ENCODE data around the gene STK16. TPM values are rescaled to one million over a fixed set of nuclear protein-coding genes. Genes with fewer than 3 reads are reported as not detected.
A peak's percentile ranks its signal among the peaks of the same experiment; 100 is the strongest.

The STK16 gene
- total and polyA plus RNA-seq, 4 donors: 5.8 to 44.3 (median 23.7) TPM

DNA sequence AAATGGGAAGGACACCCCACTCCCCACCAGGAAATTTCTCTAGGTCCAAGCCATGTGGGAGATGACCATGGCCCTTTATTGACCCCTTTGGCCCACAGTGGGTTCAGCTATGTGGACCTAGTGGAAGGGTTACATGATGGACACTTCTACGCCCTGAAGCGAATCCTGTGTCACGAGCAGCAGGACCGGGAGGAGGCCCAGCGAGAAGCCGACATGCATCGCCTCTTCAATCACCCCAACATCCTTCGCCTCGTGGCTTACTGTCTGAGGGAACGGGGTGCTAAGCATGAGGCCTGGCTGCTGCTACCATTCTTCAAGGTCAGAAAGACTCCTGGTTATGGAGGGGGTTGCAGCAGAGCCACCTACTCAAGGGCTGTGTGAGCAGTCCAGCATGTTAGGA, 1.3 kb downstream of the STK16 start:
- no peak for DNase-seq (ENCODE audit: low spot score)
- H3K4me3 ChIP-seq (ENCODE audit: low read depth in 1 of 3, low read length in 3 of 3): no peak overlapping the region
- peaks cover 0 to 3% (median 0%) of the 10 kb centered on the region in 4 donors for H3K36me3 ChIP-seq (ENCODE audit: control insufficient read depth in 4 of 4, insufficient read depth in 3 of 4, low read depth in 1 of 4, low read length in 3 of 4)
- TF ChIP-seq NR2F2 (IDR thresholded peaks at IDR 0.05) (no peak), TAF1 (conservative IDR thresholded peaks at IDR 0.05) (no peak), FOXA1 (IDR thresholded peaks at IDR 0.05) (no peak), HNF4A (conservative IDR thresholded peaks at IDR 0.05) (no peak), RAD21 (IDR thresholded peaks at IDR 0.05) (no peak), SP1 (IDR thresholded peaks at IDR 0.05) (no peak), RXRA (IDR thresholded peaks at IDR 0.05) (no peak), HNF4G (IDR thresholded peaks at IDR 0.05) (no peak), FOXA2 (IDR thresholded peaks at IDR 0.05) (no peak), YY1 (IDR thresholded peaks at IDR 0.05) (no peak), EGR1 (IDR thresholded peaks at IDR 0.05; ENCODE audit: low read depth in 2 of 2) (no peak), GABPA (IDR thresholded peaks at IDR 0.05 in 1 of 2, conservative IDR thresholded peaks at IDR 0.05 in 1 of 2) (no peak)
- TF ChIP-seq, protein P1, sequence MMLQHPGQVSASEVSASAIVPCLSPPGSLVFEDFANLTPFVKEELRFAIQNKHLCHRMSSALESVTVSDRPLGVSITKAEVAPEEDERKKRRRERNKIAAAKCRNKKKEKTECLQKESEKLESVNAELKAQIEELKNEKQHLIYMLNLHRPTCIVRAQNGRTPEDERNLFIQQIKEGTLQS (IDR thresholded peaks at IDR 0.05): no peak
- TF ChIP-seq, protein P2, sequence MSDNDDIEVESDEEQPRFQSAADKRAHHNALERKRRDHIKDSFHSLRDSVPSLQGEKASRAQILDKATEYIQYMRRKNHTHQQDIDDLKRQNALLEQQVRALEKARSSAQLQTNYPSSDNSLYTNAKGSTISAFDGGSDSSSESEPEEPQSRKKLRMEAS (IDR thresholded peaks at IDR 0.05): no peak
- TF ChIP-seq, protein P3, sequence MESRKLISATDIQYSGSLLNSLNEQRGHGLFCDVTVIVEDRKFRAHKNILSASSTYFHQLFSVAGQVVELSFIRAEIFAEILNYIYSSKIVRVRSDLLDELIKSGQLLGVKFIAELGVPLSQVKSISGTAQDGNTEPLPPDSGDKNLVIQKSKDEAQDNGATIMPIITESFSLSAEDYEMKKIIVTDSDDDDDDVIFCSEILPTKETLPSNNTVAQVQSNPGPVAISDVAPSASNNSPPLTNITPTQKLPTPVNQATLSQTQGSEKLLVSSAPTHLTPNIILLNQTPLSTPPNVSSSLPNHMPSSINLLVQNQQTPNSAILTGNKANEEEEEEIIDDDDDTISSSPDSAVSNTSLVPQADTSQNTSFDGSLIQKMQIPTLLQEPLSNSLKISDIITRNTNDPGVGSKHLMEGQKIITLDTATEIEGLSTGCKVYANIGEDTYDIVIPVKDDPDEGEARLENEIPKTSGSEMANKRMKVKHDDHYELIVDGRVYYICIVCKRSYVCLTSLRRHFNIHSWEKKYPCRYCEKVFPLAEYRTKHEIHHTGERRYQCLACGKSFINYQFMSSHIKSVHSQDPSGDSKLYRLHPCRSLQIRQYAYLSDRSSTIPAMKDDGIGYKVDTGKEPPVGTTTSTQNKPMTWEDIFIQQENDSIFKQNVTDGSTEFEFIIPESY (IDR thresholded peaks at IDR 0.05): no peak
- TF ChIP-seq, protein P4, sequence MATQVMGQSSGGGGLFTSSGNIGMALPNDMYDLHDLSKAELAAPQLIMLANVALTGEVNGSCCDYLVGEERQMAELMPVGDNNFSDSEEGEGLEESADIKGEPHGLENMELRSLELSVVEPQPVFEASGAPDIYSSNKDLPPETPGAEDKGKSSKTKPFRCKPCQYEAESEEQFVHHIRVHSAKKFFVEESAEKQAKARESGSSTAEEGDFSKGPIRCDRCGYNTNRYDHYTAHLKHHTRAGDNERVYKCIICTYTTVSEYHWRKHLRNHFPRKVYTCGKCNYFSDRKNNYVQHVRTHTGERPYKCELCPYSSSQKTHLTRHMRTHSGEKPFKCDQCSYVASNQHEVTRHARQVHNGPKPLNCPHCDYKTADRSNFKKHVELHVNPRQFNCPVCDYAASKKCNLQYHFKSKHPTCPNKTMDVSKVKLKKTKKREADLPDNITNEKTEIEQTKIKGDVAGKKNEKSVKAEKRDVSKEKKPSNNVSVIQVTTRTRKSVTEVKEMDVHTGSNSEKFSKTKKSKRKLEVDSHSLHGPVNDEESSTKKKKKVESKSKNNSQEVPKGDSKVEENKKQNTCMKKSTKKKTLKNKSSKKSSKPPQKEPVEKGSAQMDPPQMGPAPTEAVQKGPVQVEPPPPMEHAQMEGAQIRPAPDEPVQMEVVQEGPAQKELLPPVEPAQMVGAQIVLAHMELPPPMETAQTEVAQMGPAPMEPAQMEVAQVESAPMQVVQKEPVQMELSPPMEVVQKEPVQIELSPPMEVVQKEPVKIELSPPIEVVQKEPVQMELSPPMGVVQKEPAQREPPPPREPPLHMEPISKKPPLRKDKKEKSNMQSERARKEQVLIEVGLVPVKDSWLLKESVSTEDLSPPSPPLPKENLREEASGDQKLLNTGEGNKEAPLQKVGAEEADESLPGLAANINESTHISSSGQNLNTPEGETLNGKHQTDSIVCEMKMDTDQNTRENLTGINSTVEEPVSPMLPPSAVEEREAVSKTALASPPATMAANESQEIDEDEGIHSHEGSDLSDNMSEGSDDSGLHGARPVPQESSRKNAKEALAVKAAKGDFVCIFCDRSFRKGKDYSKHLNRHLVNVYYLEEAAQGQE (IDR thresholded peaks at IDR 0.05): no peak
- TF ChIP-seq, protein P5, sequence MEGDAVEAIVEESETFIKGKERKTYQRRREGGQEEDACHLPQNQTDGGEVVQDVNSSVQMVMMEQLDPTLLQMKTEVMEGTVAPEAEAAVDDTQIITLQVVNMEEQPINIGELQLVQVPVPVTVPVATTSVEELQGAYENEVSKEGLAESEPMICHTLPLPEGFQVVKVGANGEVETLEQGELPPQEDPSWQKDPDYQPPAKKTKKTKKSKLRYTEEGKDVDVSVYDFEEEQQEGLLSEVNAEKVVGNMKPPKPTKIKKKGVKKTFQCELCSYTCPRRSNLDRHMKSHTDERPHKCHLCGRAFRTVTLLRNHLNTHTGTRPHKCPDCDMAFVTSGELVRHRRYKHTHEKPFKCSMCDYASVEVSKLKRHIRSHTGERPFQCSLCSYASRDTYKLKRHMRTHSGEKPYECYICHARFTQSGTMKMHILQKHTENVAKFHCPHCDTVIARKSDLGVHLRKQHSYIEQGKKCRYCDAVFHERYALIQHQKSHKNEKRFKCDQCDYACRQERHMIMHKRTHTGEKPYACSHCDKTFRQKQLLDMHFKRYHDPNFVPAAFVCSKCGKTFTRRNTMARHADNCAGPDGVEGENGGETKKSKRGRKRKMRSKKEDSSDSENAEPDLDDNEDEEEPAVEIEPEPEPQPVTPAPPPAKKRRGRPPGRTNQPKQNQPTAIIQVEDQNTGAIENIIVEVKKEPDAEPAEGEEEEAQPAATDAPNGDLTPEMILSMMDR (IDR thresholded peaks at IDR 0.05; ENCODE audit: low read depth, low read length, missing input control): no peak
- peaks cover 16 to 67% (median 57%) of the 10 kb centered on the region in 4 donors for H3K4me1 ChIP-seq (ENCODE audit: control insufficient read depth in 4 of 4, insufficient read depth in 4 of 4, low read length in 3 of 4)
- WGBS: 98% methylated on average over 10 of the region's 10 CpGs
- no peaks in the 10 kb centered on the region for H3K27me3 ChIP-seq (ENCODE audit: control insufficient read depth in 4 of 4, insufficient read depth in 4 of 4, low read length in 3 of 4)
- H3K9me3 ChIP-seq (ENCODE audit: control insufficient read depth in 4 of 4, low read length in 3 of 4): no peaks in the 10 kb centered on the region
- H3K27ac ChIP-seq (ENCODE audit: low read depth in 1 of 2, low read length in 2 of 2): peak overlapping the region in 1 of 2 donors; percentile 94
- H3K9ac ChIP-seq (ENCODE audit: low read depth in 1 of 2, low read length in 2 of 2): no peak overlapping the region

Data from liver (tissue), 9 donors.